ENCODE data around the gene RFK. TPM values are rescaled to one million over a fixed set of nuclear protein-coding genes. Genes with fewer than 3 reads are reported as not detected.

Gene RFK
- total RNA-seq, 1 experiment from 2014 or later = 12.0 TPM

GRCh38 chr9:76424491-76424890 lies 30.3 kb upstream of the RFK start:
- Histone ChIP-seq H3K9ac (ENCODE audit: extremely low read depth, insufficient read length, low read length) (no peak overlapping the region), H4K91ac (ENCODE audit: insufficient read length, low read depth, low read length) (no peak overlapping the region), H2BK15ac (ENCODE audit: low read depth, low read length) (no peak overlapping the region), H2BK5ac (ENCODE audit: insufficient read length, low read length) (no peak overlapping the region), H3K18ac (ENCODE audit: insufficient read length, low read depth, low read length) (no peak overlapping the region), H3K23me2 (ENCODE audit: insufficient read length, low read depth, low read length, poor library complexity, severe bottlenecking) (no peaks in the 10 kb centered on the region), H3T11ph (ENCODE audit: low read length) (no peak overlapping the region), H3K9me3 (ENCODE audit: control insufficient read depth, low read depth, low read length) (no peaks in the 10 kb centered on the region), H3K79me2 (ENCODE audit: insufficient read depth, low read length) (no peaks in the 10 kb centered on the region), H3K56ac (ENCODE audit: insufficient read length, low read depth, low read length) (no peak overlapping the region), H2BK12ac (ENCODE audit: insufficient read length, low read depth, low read length) (no peak overlapping the region), H3K4me2 (ENCODE audit: insufficient read depth, insufficient read length, low read length) (no peak overlapping the region), H3K23ac (ENCODE audit: insufficient read length, low read depth, low read length) (no peak overlapping the region), H4K20me1 (ENCODE audit: control insufficient read depth, insufficient read depth, insufficient read length) (no peaks in the 10 kb centered on the region), H3K27ac (ENCODE audit: insufficient read length, low read depth, low read length) (no peak overlapping the region), H2AK5ac (ENCODE audit: insufficient read length, low read length) (no peak overlapping the region), H4K5ac (ENCODE audit: insufficient read length, low read depth, low read length) (no peak overlapping the region), H2BK20ac (ENCODE audit: low read depth, low read length, poor library complexity, severe bottlenecking) (no peak overlapping the region), H3K79me1 (ENCODE audit: insufficient read depth, low read depth, low read length, poor library complexity, severe bottlenecking) (no peaks in the 10 kb centered on the region), H2AFZ (ENCODE audit: low read length) (no peak overlapping the region), H3K27me3 (ENCODE audit: insufficient read depth, low read length) (no peaks in the 10 kb centered on the region), H2BK120ac (ENCODE audit: low read depth, low read length, poor library complexity, severe bottlenecking) (no peak overlapping the region), H3K4me1 (ENCODE audit: insufficient read depth, low read length) (no peaks in the 10 kb centered on the region), H3K14ac (ENCODE audit: insufficient read depth, low read length) (no peak overlapping the region), H4K8ac (replicated peaks; ENCODE audit: insufficient read length, low read depth, low read length) (no peak overlapping the region), H3K4ac (ENCODE audit: low read depth, low read length) (no peak overlapping the region)
- Mint-ChIP-seq H3K4me3 (no peak overlapping the region), H3K36me3 (ENCODE audit: insufficient read depth in 1 of 3, low read depth in 3 of 3) (no peaks in the 10 kb centered on the region), H3K27ac (no peak overlapping the region), H3K4me1 (peaks cover 0 to 3% of the 10 kb centered on the region in 2 experiments; a peak in 1 of 4 replicates), H3K27me3 (ENCODE audit: low read depth) (no peaks in the 10 kb centered on the region), H3K9me3 (no peaks in the 10 kb centered on the region)
- DNase-seq = no peak
- WGBS (ENCODE audit: extremely low coverage, insufficient read length, low lambda C conversion rate) = no CpG with 5 or more reads among the region's 4 CpGs
- no peak for TF ChIP-seq CTCF (conservative IDR thresholded peaks at IDR 0.05)
